ENCODE results near the gene DNAL1.

GRCh38 chr14:73732006-73732405, 87.2 kb downstream of the DNAL1 start:
- no peak for TF ChIP-seq CTCF (IDR thresholded peaks at IDR 0.05)
- no peak for TF ChIP-seq EZH2 (IDR thresholded peaks at IDR 0.05)
